Stimulated activated CD4-positive, alpha-beta T cell treated with anti-CD3 and anti-CD28 coated beads, TNF-alpha, amount 100 ng/mL, for 1 hour (primary cell): Measurements from ENCODE around the gene ZNF768.

Experiments used
- DNase-seq, 3 donors: peaks; one replicate each; pipeline ENCODE4 v3.0.0-alpha.2; 2020; ENCODE audit warnings: low read depth in 3 of 3, low spot score in 1 of 3

The ZNF768 gene

GRCh38 chr16:30474074-30474452 lies 52.3 kb downstream of the ZNF768 start:
- DNase-seq: no peak
